Smooth muscle cell (in vitro differentiated cells): ENCODE results near the gene ALDH9A1. TPM values are rescaled to one million over a fixed set of nuclear protein-coding genes. Genes with fewer than 3 reads are reported as not detected.

Experiments
- DNase-seq: peaks from one replicate; lab custom pipeline; 2025; ENCODE audit not compliant: unreplicated experiment; lab: John Stamatoyannopoulos, UW
- H2AFZ ChIP-seq: fragments of 200-600 bp; sonication (generic); 2 replicates; pipeline ENCODE4 v1.6.0; 2016; ENCODE audit warnings: antibody characterized with exemption, low read depth, mild to moderate bottlenecking
- H3F3A ChIP-seq: fragments of 200-600 bp; sonication (generic); 2 replicates; pipeline ENCODE4 v1.6.0; 2017; ENCODE audit warnings: antibody characterized with exemption, low read depth
- H3K27ac ChIP-seq: fragments of 200-600 bp; sonication (generic); 2 replicates; pipeline ENCODE4 v1.5.1; 2016; ENCODE audit warnings: low read depth, mild to moderate bottlenecking
- H3K27me3 ChIP-seq: fragments of 200-600 bp; sonication (generic); 2 replicates; pipeline ENCODE4 v1.6.1; 2016; ENCODE audit warnings: low read depth, mild to moderate bottlenecking
- H3K36me3 ChIP-seq: fragments of 200-600 bp; sonication (generic); 2 replicates; pipeline ENCODE4 v1.5.1; 2016; ENCODE audit warnings: low read depth
- H3K4me1 ChIP-seq: fragments of 200-600 bp; sonication (generic); 2 replicates; pipeline ENCODE4 v1.5.1; 2016; ENCODE audit warnings: low read depth
- H3K4me2 ChIP-seq: fragments of 200-600 bp; sonication (generic); 2 replicates; pipeline ENCODE4 v1.6.0; 2016; ENCODE audit warnings: mild to moderate bottlenecking
- H3K4me3 ChIP-seq: fragments of 200-600 bp; sonication (generic); 2 replicates; pipeline ENCODE4 v1.5.1; 2016; ENCODE audit warnings: mild to moderate bottlenecking
- H3K79me2 ChIP-seq: fragments of 200-600 bp; sonication (generic); 2 replicates; pipeline ENCODE4 v1.6.0; 2016; ENCODE audit warnings: low read depth, mild to moderate bottlenecking
- H3K9ac ChIP-seq: fragments of 200-600 bp; sonication (generic); 2 replicates; pipeline ENCODE4 v1.6.0; 2016; ENCODE audit warnings: low read depth
- H3K9me3 ChIP-seq: fragments of 200-600 bp; sonication (generic); replicated peaks from 2 replicates; pipeline ENCODE4 v1.5.1; 2016; ENCODE audit warnings: low read depth
- H4K20me1 ChIP-seq: fragments of 200-600 bp; sonication (generic); 2 replicates; pipeline ENCODE4 v1.6.0; 2016; ENCODE audit warnings: low read depth
- CTCF ChIP-seq: fragments of 200-600 bp; sonication (generic); IDR thresholded peaks from 2 replicates; pipeline ENCODE4 v1.5.1; 2017; ENCODE audit warnings: borderline replicate concordance, mild to moderate bottlenecking, antibody characterized with exemption; ENCODE audit not compliant: insufficient read depth, poor library complexity, severe bottlenecking
- WGBS: methylation state at CpG from one replicate; pipeline ENCODE4 v1.1.7; 2016; ENCODE audit warnings: low lambda C conversion rate; 5-methylcytosine and 5-hydroxymethylcytosine counted together
- polyA plus RNA-seq: library from polyadenylated mRNA; unstranded; fragments of >200 nt; fragmentation: Nextera tagmentation; extraction: Ambion mirVana; gene quantifications from 2 replicates; pipeline ENCODE4 v1.2.1, GENCODE V29; 2016
- total RNA-seq: library from RNA; depleted of rRNA; stranded (reverse); fragments of >200 nt; gene quantifications from 2 replicates; pipeline ENCODE4 v1.2.3, GENCODE V29; 2014

ALDH9A1 gene
- total and polyA plus RNA-seq, 2 experiments from 2014 or later: 31.5 to 76.8 TPM

DNA sequence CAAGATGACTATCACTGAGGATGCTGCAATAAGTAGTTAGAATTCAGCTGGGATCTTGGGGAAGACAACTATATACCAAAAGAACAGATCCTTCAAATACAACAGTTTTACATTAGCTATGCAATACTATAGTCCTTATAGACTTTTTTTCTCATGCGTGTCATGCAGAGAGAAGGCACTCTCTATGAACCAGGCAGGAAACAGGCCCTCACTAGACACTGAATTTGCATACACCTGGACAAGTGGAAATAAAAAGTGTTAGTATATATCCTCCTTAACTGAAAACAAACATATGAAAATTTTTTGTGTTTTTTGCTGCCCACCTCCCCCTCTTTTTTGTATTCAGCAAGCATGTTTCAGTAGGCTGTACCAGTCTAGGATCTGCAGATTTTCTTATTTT lies 40.4 kb upstream of the ALDH9A1 start:
- H3F3A ChIP-seq: no peaks in the 10 kb centered on the region
- H3K27ac ChIP-seq: no peak overlapping the region
- DNase-seq: no peak
- no peaks in the 10 kb centered on the region for H3K4me1 ChIP-seq
- peaks cover 21% of the 10 kb centered on the region for H4K20me1 ChIP-seq
- peaks cover 22% of the 10 kb centered on the region for H3K36me3 ChIP-seq
- no peak overlapping the region for H3K4me3 ChIP-seq
- H3K79me2 ChIP-seq: no peaks in the 10 kb centered on the region
- H3K9ac ChIP-seq: no peak overlapping the region
- no peaks in the 10 kb centered on the region for H3K27me3 ChIP-seq
- no peak overlapping the region for H2AFZ ChIP-seq
- no peaks in the 10 kb centered on the region for H3K9me3 ChIP-seq
- TF ChIP-seq CTCF: no peak
- H3K4me2 ChIP-seq: no peak overlapping the region
- 93% methylated on average over 1 of the region's 1 CpG for WGBS

DNA sequence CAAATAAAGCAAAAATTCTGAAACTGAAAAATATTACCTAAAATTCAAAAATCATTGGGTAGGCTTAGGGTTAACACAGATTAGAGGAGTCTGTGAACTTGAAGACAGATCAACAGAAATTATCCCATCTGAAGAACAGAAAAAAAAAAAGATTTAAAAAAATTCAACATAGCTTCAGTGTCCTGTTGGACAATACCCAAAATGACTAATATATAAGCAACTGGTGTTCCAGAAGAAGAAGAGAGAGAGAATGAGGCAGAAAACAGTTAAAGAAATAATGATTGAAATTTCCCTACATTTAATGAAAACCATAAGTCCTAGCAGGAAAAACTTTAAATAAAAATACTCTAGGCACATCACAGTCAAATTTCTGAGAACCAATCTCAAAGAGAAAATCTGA lies 38.8 kb upstream of the ALDH9A1 start:
- H3K9me3 ChIP-seq: no peaks in the 10 kb centered on the region
- no peaks in the 10 kb centered on the region for H3F3A ChIP-seq
- H3K4me3 ChIP-seq: no peak overlapping the region
- H3K36me3 ChIP-seq: peaks cover 10% of the 10 kb centered on the region
- no peak for DNase-seq
- no peak overlapping the region for H2AFZ ChIP-seq
- H3K27ac ChIP-seq: no peak overlapping the region
- TF ChIP-seq CTCF: no peak
- peaks cover 26% of the 10 kb centered on the region for H4K20me1 ChIP-seq
- no peaks in the 10 kb centered on the region for H3K4me1 ChIP-seq
- H3K79me2 ChIP-seq: no peaks in the 10 kb centered on the region
- H3K4me2 ChIP-seq: no peak overlapping the region
- H3K9ac ChIP-seq: no peak overlapping the region
- H3K27me3 ChIP-seq: no peaks in the 10 kb centered on the region

DNA sequence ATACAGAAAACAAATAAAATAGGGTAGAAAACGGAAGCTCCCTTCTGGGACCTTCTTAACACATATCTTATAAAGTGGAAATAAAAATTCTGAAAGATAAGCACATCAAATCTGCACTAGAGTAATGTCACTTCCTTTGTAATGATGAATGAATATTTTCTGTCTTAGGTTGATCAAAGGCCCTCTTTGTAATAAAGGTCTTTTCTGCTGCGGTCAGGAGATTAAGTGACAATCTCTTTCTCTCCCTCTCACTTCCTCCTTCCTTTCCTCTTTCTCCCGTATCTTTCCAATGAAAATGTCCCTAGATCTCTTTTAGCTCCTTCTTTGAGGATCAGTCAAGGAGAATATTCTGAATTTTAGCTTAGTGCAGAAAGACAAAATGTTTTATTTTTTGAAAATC lies 36.5 kb upstream of the ALDH9A1 start:
- Histone ChIP-seq H3K79me2 (no peaks in the 10 kb centered on the region), H2AFZ (no peak overlapping the region), H3K4me3 (no peak overlapping the region), H3K27me3 (no peaks in the 10 kb centered on the region), H3K4me1 (no peaks in the 10 kb centered on the region), H3K4me2 (no peak overlapping the region), H3K27ac (no peak overlapping the region), H3K9me3 (no peaks in the 10 kb centered on the region), H3F3A (no peaks in the 10 kb centered on the region), H3K9ac (no peak overlapping the region), H4K20me1 (peaks cover 26% of the 10 kb centered on the region), H3K36me3 (peaks cover 5% of the 10 kb centered on the region)
- DNase-seq: no peak
- 78% methylated on average over 3 of the region's 3 CpGs for WGBS
- TF ChIP-seq CTCF: no peak

DNA sequence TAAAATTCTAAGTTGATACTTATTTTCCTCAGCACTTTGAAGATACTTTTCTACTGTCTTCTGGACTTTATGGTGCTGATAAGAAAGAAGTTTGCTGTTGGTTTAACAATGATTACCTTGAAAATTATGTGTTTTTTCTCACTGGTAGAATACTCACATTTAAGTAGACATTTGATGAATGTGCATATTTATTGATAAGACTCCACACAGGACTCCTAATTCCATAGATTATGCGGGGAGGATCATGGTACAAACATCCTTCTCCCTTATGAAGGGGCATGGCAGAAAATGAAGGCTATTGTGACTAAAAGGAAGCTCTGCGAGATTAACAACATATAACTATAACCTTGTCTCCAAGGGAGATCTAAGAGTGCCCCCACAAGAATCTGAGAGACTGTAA lies 28.5 kb upstream of the ALDH9A1 start:
- Histone ChIP-seq H3K9me3 (no peaks in the 10 kb centered on the region), H3K4me1 (no peaks in the 10 kb centered on the region), H3F3A (no peaks in the 10 kb centered on the region), H4K20me1 (no peaks in the 10 kb centered on the region), H3K4me2 (no peak overlapping the region), H3K27ac (no peak overlapping the region), H3K36me3 (peaks cover 17% of the 10 kb centered on the region), H3K27me3 (no peaks in the 10 kb centered on the region), H3K79me2 (no peaks in the 10 kb centered on the region), H3K9ac (no peak overlapping the region), H3K4me3 (no peak overlapping the region), H2AFZ (no peak overlapping the region)
- WGBS: 100% methylated on average over 2 of the region's 2 CpGs
- DNase-seq: no peak
- TF ChIP-seq CTCF: no peak
